HepG2 (cell line): ENCODE results near the gene SPATA7. TPM values are rescaled to one million over a fixed set of nuclear protein-coding genes. Genes with fewer than 3 reads are reported as not detected.
A peak's percentile ranks its signal among the peaks of the same experiment; 100 is the strongest.

Experiments
- CAMTA2 ChIP-seq: sonication (generic); formaldehyde crosslinking; IDR thresholded peaks from 2 replicates; pipeline ENCODE4 v1.4.0; 2020; ENCODE audit warnings: mild to moderate bottlenecking, missing genetic modification reagents, borderline replicate concordance
- ELF1 ChIP-seq: sonication (generic); formaldehyde crosslinking; IDR thresholded peaks from 2 replicates; pipeline ENCODE4 v1.4.0; 2020; ENCODE audit warnings: missing genetic modification reagents
- FOXA3 ChIP-seq: IDR thresholded peaks from 2 replicates; pipeline ENCODE4 v1.6.1; 2016; ENCODE audit warnings: missing genetic modification reagents, missing compliant biosample characterization
- FOXP1 ChIP-seq, 2 experiments: fragments of 450-650 bp in 1 of 2; IDR thresholded peaks; 2 replicates each; pipeline ENCODE4 v1.6.1; 2017 to 2018; ENCODE audit warnings: antibody characterized with exemption in 1 of 2
- GATAD2A ChIP-seq: IDR thresholded peaks from 2 replicates; pipeline ENCODE4 v1.6.1; 2016
- HOXA3 ChIP-seq: sonication (generic); formaldehyde crosslinking; IDR thresholded peaks from 2 replicates; pipeline ENCODE4 v1.5.0; 2020; ENCODE audit warnings: missing genetic modification reagents
- KDM3A ChIP-seq: IDR thresholded peaks from 2 replicates; pipeline ENCODE4 v1.6.1; 2018; ENCODE audit warnings: low read depth, missing compliant biosample characterization
- NCOA5 ChIP-seq: sonication (generic); formaldehyde crosslinking; IDR thresholded peaks from 2 replicates; pipeline ENCODE4 v1.4.0; 2020; ENCODE audit warnings: missing genetic modification reagents
- PHF21A ChIP-seq: sonication (generic); formaldehyde crosslinking; IDR thresholded peaks from 2 replicates; pipeline ENCODE4 v1.5.0; 2020; ENCODE audit warnings: mild to moderate bottlenecking, missing genetic modification reagents
- RFX3 ChIP-seq: IDR thresholded peaks from 2 replicates; pipeline ENCODE4 v1.6.1; 2016; ENCODE audit warnings: missing biosample characterization, missing genetic modification reagents
- SIX1 ChIP-seq: sonication (generic); formaldehyde crosslinking; IDR thresholded peaks from 2 replicates; pipeline ENCODE4 v1.4.0; 2020; ENCODE audit warnings: missing genetic modification reagents, borderline replicate concordance
- SOX5 ChIP-seq: IDR thresholded peaks from 2 replicates; pipeline ENCODE4 v1.6.1; 2016; ENCODE audit warnings: borderline replicate concordance
- SP5 ChIP-seq: IDR thresholded peaks from 2 replicates; pipeline ENCODE4 v1.6.1; 2016; ENCODE audit warnings: low read depth, borderline replicate concordance
- ZMYM4 ChIP-seq: sonication (generic); formaldehyde crosslinking; IDR thresholded peaks from 2 replicates; pipeline ENCODE4 v1.8.1; 2023; ENCODE audit warnings: mild to moderate bottlenecking, missing genetic modification reagents
- polyA plus RNA-seq, 8 experiments: library from polyadenylated mRNA; depleted of rRNA in 3 of 8; stranded (reverse) in 7 of 8; unstranded in 1 of 8; fragments of >200 nt; fragmentation: Illumina TruSeq in 4 of 8; extraction: Trizol in 4 of 8; gene quantifications; 2 replicates each; pipeline versions ENCODE4 v1.2.1 to v1.2.3, GENCODE V29; 2011 to 2016; ENCODE audit warnings: low read depth in 4 of 8, missing spikeins in 1 of 8, mixed read lengths in 1 of 8; ENCODE audit not compliant: insufficient read depth in 1 of 8
- total RNA-seq, 5 experiments: library from RNA; depleted of rRNA; stranded (reverse); fragments of >200 nt; fragmentation: Illumina TruSeq; extraction: Trizol; gene quantifications; 2 replicates each; pipeline ENCODE4 v1.2.3, GENCODE V29; 2016; ENCODE audit warnings: low read depth in 1 of 5
- TF ChIP-seq, protein P1 (sequence below): sonication (generic); formaldehyde crosslinking; IDR thresholded peaks from 2 replicates; pipeline ENCODE4 v1.5.1; 2020; ENCODE audit warnings: mild to moderate bottlenecking, missing genetic modification reagents, moderate library complexity
- TF ChIP-seq, protein P2 (sequence below): IDR thresholded peaks from 2 replicates; pipeline ENCODE4 v1.6.1; 2016; ENCODE audit warnings: missing compliant biosample characterization, missing genetic modification reagents, borderline replicate concordance
- TF ChIP-seq, protein P3 (sequence below): sonication (generic); formaldehyde crosslinking; IDR thresholded peaks from 2 replicates; pipeline ENCODE4 v1.4.0; 2020; ENCODE audit warnings: missing genetic modification reagents
- TF ChIP-seq, protein P4 (sequence below): sonication (generic); formaldehyde crosslinking; IDR thresholded peaks from 2 replicates; pipeline ENCODE4 v1.4.0; 2020; ENCODE audit warnings: missing genetic modification reagents

Gene SPATA7
- total and polyA plus RNA-seq, 2 of the 13 experiments (the other 11 are each of a cell fraction or from before 2014, with no cell fraction given), result 3.6 to 5.5 TPM

DNA sequence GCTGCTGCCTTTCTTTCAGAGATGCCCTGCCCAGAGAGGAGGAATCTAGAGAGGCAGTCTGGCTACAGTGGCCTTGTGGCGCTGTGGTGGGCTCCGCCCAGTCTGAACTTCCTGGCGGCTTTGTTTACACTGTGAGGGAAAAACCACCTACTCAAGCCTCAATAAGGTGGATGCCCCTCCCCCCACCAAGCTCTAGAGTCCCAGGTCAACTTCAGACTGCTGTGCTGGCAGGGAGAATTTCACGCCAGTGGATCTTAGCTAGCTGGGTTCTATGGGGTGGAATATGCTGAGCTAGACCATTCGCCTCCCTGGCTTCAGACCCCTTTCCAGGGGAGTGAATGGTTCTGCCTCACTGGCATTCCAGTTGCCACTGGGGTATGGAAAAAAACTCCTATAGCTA is 25.6 kb downstream of the SPATA7 start (continued):
- TF ChIP-seq, protein P1, sequence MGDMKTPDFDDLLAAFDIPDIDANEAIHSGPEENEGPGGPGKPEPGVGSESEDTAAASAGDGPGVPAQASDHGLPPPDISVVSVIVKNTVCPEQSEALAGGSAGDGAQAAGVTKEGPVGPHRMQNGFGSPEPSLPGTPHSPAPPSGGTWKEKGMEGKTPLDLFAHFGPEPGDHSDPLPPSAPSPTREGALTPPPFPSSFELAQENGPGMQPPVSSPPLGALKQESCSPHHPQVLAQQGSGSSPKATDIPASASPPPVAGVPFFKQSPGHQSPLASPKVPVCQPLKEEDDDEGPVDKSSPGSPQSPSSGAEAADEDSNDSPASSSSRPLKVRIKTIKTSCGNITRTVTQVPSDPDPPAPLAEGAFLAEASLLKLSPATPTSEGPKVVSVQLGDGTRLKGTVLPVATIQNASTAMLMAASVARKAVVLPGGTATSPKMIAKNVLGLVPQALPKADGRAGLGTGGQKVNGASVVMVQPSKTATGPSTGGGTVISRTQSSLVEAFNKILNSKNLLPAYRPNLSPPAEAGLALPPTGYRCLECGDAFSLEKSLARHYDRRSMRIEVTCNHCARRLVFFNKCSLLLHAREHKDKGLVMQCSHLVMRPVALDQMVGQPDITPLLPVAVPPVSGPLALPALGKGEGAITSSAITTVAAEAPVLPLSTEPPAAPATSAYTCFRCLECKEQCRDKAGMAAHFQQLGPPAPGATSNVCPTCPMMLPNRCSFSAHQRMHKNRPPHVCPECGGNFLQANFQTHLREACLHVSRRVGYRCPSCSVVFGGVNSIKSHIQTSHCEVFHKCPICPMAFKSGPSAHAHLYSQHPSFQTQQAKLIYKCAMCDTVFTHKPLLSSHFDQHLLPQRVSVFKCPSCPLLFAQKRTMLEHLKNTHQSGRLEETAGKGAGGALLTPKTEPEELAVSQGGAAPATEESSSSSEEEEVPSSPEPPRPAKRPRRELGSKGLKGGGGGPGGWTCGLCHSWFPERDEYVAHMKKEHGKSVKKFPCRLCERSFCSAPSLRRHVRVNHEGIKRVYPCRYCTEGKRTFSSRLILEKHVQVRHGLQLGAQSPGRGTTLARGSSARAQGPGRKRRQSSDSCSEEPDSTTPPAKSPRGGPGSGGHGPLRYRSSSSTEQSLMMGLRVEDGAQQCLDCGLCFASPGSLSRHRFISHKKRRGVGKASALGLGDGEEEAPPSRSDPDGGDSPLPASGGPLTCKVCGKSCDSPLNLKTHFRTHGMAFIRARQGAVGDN, result peak; percentile 19; the same call in 1 of the 2 replicates
- TF ChIP-seq ZMYM4 (peak; percentile 52; the same call in 1 of the 2 replicates), NCOA5 (no peak), GATAD2A (0 out of 2 replicates have a peak, but pooled peaks have one; percentile 32), RFX3 (CRISPR knock-in tag) (no peak), KDM3A (no peak), SP5 (CRISPR knock-in tag) (peak; percentile 70), FOXA3 (CRISPR knock-in tag) (peak; percentile 68), ELF1 (no peak), HOXA3 (CRISPR knock-in tag) (0 out of 2 replicates have a peak, but pooled peaks have one; percentile 29), CAMTA2 (CRISPR knock-in tag) (no peak), FOXP1 (IDR thresholded peaks at IDR 0.05) (no peak), FOXP1 (CRISPR knock-in tag; IDR thresholded peaks at IDR 0.05) (peak; percentile 11; the same call in 1 of the 2 replicates), SOX5 (CRISPR knock-in tag) (no peak), SIX1 (no peak), PHF21A (0 out of 2 replicates have a peak, but pooled peaks have one; percentile 27)
- TF ChIP-seq, protein P2, sequence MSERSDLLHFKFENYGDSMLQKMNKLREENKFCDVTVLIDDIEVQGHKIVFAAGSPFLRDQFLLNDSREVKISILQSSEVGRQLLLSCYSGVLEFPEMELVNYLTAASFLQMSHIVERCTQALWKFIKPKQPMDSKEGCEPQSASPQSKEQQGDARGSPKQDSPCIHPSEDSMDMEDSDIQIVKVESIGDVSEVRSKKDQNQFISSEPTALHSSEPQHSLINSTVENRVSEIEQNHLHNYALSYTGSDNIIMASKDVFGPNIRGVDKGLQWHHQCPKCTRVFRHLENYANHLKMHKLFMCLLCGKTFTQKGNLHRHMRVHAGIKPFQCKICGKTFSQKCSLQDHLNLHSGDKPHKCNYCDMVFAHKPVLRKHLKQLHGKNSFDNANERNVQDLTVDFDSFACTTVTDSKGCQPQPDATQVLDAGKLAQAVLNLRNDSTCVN, result peak; percentile 58; the same call in 1 of the 2 replicates
- TF ChIP-seq, protein P3, sequence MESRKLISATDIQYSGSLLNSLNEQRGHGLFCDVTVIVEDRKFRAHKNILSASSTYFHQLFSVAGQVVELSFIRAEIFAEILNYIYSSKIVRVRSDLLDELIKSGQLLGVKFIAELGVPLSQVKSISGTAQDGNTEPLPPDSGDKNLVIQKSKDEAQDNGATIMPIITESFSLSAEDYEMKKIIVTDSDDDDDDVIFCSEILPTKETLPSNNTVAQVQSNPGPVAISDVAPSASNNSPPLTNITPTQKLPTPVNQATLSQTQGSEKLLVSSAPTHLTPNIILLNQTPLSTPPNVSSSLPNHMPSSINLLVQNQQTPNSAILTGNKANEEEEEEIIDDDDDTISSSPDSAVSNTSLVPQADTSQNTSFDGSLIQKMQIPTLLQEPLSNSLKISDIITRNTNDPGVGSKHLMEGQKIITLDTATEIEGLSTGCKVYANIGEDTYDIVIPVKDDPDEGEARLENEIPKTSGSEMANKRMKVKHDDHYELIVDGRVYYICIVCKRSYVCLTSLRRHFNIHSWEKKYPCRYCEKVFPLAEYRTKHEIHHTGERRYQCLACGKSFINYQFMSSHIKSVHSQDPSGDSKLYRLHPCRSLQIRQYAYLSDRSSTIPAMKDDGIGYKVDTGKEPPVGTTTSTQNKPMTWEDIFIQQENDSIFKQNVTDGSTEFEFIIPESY (CRISPR knock-in tag), result peak; percentile 51; the same call in 1 of the 2 replicates
- TF ChIP-seq, protein P4, sequence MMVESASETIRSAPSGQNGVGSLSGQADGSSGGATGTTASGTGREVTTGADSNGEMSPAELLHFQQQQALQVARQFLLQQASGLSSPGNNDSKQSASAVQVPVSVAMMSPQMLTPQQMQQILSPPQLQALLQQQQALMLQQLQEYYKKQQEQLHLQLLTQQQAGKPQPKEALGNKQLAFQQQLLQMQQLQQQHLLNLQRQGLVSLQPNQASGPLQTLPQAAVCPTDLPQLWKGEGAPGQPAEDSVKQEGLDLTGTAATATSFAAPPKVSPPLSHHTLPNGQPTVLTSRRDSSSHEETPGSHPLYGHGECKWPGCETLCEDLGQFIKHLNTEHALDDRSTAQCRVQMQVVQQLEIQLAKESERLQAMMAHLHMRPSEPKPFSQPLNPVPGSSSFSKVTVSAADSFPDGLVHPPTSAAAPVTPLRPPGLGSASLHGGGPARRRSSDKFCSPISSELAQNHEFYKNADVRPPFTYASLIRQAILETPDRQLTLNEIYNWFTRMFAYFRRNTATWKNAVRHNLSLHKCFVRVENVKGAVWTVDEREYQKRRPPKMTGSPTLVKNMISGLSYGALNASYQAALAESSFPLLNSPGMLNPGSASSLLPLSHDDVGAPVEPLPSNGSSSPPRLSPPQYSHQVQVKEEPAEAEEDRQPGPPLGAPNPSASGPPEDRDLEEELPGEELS (CRISPR knock-in tag), result 0 out of 2 replicates have a peak, but pooled peaks have one; percentile 21
